Ammon's horn (tissue), 1 donor: Measurements from ENCODE around the gene ASMT.
"Not testable (repeated sequence)": the region's sequence is repeated elsewhere in the genome, so short reads cannot be mapped to it uniquely, and the experiment has no call there.

Experiments
- DNase-seq: peaks from one replicate; pipeline ENCODE4 v3.0.0-alpha.2; 2016; ENCODE audit warnings: low spot score

Gene ASMT, protein sequence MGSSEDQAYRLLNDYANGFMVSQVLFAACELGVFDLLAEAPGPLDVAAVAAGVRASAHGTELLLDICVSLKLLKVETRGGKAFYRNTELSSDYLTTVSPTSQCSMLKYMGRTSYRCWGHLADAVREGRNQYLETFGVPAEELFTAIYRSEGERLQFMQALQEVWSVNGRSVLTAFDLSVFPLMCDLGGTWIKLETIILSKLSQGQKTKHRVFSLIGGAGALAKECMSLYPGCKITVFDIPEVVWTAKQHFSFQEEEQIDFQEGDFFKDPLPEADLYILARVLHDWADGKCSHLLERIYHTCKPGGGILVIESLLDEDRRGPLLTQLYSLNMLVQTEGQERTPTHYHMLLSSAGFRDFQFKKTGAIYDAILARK

DNA sequence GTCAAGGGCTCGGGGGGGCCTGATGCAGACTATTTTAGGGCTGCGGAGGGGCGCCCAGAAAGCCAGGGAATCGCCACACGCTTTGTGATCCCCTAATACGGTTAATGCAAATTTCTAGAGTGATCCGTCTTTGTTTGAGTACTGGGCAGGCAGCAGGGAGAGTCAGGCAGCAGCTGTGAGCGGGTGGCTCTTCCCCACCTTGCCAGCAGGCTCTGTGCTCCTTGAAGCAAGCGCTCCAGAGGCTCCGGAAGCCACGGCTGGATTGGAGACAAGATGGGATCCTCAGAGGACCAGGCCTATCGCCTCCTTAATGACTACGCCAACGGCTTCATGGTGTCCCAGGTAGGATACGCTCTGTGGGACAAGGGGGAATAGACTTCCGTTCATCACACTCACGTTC, at the start of gene ASMT:
Gene ASMT, plus strand, starts transcription at position 133 of the 400 bp plus-strand sequence. Its CDS starts 141 bp downstream, at position 274.
- DNase-seq, result no peak

DNA sequence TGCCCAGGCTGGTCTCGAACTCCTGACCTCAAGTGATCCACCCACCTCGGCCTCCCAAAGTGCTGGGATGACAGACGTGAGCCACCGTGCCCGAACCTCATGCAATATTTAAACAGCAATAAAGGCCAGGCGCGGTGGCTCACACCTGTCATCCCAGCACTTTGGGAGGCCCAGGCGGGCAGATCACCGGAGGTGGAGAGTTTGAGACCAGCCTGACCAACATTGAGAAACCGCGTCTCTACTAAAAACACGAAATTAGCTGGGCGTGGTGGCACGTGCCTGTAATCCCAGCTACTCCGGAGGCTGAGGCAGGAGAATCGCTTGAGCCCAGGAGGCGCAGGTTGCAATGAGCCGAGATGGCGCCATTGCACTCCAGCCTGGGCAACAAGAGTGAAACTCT, 40.7 kb upstream of the ASMT start:
- not testable (repeated sequence) for DNase-seq

DNA sequence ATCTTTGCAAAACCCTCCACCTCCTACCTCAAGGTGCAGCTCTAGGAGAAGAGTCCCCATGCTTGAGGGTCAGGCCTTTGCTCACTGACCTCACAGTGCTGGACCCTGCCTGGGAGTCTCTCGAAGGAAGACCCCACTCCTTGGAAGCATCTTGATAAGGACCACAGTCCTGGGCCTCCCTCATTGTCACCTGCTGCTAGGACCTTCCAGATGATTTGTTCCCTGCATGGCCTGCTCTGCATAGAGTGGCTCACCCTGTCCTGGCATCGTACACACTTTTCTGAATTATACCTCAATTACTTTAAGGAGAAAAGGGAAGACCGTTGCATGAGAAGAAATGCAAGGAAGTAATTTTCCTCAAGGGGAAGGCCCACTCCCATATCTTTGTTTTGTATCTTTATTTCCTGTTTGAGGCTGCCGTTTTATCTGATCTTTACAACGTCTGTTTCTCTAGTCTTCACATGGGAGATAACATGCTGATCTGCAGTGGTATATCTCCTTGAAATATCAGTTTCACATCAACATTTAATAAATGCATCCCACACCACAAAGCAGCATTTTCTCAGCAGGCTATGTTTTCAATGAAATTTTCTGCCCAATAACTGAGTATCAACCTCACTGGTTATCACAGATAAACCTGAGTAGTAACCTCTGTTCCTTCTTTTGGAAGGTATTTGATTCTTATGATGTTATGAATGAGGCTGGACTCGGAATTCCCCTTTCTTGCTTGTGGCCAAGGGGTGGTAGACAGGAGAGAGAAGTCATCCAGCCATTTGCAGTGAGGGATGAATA, 38.5 kb upstream of the ASMT start:
- DNase-seq, result no peak

DNA sequence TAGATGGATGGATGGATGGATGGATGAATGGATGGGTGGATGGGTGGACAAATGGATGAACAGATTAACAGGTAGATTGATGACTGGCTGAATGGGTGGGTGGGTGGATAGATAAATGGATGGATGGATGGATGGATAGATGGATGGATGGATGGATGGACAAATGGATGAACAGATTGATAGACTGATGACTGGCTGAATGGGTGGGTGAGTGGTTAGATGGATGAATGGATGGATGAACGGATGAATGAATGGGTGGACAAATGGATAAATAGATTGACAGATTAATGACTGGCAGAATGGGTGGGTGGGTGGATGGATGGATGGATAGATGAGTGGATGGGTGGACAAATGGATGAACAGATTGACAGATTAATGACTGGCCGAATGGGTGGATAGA, 37.0 kb upstream of the ASMT start:
- DNase-seq, result no peak

DNA sequence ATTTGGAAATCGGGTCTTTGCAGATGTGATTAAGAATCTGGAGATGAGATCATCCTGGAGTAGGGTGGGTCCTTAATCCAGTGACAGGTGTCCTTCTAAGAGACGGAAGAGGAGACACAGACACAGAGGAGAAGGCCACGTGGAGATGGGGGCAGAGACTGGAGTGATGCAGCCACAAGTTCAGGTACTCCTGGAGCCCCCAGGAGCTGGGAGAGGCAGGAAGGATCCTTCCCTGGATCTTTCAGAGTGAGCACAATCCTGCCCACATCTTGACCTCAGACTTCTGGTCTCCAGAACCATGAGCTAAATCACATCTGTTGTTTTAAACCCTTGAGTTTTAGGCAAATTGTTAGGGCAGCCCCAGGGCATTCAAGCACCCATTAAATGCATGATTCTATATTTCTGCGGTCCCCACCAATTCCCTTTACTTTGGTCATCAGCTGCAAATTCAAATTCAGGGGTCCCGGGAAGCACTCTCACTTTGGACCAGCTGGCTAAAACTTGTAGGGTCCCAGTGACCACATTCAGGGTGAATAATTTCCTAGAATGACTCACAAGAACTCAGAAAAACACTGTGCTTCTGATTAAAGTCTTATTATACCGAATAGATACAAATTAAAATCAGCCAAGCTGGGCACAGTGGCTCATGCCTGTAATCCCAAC, 36.2 kb upstream of the ASMT start:
- no peak for DNase-seq

DNA sequence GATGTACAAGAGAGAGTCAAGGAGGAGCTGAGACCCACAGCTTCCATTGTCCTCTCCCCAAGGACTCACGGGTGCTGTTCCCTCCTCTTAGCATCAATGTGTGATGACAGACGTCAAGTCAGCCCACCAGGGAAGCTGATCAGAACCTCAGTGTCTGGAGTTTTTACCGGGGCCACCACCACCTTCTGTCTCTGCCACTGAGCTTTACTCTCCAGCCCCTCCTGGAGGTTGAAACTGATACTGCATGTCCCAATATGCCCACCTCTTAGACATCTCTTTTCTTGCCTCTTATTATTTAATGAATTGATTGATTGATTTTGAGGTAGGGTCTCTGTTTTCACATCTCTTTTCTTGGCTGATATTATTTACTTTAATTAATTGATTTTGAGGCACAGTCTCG, 33.7 kb upstream of the ASMT start:
- DNase-seq, result no peak

DNA sequence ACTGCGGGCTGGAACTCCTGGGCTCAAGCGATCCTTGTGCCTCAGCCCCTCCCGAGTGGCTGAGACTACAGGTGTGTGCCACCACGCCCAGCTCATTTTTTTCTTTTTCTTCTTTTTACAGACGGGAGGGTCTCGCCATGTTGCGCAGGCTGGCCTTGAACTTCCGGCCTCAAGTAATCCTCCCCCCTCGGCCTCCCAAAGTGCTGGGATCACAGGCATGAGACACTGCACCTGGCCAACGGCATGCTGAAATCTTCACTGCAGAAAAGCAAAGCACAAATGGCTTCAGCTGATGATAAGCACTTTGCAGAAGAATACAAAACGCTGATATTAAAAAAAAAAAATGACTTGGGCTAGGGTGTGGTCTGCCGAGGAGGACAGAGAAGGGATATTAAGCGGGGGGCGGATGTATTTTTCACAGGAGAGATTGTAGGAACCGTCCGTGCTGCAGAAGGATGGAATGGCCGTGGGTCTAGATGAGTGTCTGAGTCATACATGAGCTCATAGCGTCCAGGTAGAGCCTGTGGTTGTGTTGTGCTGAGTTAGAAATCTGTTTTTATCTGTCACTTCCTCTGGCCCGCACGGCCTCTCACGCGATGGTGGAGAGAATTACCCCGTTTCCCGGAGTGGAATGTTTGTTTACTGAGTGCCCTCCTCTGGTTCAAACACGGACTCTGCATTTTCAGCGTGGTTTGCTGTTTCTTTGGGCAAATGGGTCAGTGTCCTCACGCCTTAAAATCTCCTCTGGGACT, 32.0 kb upstream of the ASMT start:
- DNase-seq, result no peak

DNA sequence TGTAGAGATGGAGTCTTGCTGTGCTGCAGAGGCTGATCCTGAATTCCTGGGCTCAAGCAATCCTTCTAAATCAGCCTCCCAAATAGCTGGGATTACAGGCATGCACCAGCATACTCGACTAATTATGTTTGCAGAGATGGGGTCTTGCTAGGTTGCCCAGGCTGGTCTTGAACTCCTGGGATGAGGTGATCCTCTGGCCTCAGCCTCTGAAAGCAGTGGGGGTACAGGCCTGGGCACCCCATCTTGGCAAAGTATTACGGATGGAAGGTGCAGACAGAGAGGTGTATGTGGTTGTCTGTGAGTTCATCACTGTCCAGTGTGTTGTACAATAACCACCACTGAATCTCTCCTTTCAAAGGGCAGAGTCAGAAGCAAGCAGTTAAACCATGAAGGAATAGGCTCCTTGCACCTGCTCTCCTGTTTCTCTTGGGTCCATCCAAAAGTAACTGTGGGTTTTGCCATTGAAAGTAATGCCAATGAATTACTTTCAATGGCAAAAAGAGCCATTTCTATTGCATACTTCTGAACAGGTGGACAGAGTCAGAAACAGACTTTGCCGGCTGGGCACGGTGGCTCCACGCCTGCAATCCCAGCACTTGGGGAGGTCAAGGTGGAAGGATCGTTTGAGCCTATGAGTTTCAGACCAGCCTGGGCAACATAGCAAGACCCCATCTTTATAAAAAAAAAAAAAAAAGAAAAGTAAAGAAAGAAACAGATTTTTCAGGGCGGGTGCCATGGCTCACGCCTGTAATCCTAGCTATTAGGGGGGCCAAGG, 30.4 kb upstream of the ASMT start:
- no peak for DNase-seq

DNA sequence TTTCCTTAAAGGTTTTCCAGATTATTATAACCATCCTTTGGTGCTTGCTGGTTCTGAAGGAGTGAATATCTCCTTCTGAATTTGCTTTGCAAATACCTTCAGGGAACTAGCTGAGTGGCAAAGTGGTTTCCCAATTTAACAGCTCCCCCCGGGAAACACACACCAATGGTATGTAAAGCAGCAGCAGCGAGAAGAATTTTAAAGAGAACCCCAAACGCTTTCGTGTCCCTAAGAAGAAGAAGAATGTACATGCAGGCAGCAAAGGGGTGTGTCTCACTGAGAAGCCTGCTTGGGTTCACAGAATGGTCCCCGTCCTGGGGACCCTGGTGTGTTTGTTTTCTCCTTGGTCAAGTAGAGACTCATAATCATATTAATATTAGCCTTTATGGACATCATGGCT, 27.7 kb upstream of the ASMT start:
- DNase-seq, result no peak

DNA sequence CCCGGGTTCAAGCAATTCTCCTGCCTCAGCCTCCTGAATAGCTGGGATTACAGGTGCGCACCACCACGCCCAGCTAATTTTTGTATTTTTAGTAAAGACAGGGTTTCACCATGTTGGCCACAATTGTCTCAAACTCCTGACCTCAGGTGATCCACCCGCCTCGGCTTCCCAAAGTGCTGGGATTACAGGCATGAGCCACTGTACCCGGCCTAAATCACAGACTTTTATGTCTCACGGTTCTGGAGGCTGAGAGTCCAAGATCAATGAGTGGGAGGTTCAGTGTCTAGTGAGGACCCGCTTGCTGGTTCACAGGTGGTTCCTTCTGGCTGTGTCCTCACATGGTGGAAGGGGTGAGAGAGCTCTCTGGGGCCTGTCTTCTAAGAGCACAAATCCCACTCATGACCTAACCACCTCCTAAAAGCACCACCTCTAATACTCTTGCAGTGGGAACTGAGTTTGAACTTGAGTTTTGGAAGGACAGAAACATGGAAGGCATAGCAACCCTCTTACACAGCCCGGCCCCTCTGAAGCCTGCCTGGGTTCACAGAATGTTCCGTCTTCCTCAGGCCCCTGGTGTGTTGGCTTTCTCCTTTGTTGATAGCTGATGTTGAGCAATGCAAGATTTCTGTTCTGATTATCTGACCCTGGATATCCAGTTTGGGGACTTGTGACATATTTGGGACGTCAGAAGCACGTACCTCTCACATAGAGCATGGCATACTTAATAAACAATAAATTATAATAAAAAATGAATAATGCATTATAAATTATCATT, 25.3 kb upstream of the ASMT start:
- DNase-seq, result no peak

DNA sequence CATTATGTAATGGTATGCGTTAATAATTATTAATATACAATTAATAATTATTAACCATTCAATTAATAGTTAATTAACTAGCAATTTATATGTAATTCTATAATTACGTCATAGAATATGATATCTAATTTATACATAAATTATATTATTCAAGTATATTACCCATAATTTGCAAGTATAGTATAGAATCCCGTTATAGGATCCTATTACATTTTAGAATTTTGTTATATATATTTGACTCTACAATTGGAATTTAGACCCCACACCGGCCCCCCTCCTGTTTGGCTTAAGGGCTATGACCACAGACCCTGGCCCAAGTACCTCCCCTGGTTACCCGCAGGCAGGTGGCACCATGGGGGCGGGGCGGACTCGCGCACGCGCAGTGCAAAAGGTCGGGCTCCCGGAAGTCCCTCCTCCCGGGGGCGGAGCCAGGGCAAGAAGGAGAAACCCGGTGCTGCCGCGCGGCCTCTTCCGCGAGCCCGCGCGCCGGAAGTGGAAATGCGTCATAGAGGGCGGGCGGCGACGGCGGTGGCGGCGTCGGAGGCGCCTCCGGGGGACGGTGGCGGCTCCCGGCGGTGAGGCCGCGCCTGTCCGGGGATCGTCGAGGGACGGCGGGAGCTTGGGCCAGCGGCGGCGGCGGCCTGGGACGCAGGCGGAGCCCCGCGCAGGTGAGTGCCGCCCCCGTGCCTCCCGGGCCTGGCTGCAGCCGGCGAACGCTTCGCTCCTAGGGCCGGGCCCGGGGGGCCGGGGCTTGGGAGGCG, 23.6 kb upstream of the ASMT start, which contains the start of gene AKAP17A:
Gene AKAP17A, plus strand, starts transcription at position 503 of the 761 bp plus-strand sequence. CDS start 1,859 bp downstream, outside the sequence.
- peak; percentile 95 for DNase-seq

DNA sequence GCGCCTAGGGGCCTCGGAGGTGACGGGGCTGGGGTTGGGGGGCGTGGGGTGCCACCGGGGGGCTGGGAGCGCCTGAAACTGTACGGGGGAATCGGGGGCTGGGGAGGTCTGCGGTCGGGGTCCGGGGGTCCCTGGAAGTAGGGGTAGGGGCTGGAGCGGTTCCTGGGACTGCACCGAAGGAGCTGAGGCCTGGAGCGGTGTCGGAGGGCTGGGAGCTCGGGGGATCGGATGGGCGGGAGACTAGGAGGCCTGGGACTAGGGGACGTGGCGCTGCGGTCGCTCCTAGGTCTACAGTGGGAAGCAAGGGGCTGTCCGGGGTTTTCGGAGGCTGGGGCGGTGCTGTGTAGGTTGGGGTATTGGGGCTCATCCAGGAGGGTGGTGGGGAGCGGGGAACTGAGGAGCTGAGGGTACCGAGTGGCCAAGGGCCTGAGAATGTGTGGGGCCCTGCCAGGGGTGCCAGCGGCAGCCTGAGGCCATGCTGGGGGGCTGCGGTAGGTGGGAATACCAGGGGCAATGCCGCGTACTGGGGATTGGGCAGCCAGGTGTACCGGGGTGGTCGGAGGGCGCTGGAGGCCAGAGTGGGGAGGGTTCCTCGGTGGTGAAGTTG, 22.9 kb upstream of the ASMT start:
- DNase-seq, result no peak

DNA sequence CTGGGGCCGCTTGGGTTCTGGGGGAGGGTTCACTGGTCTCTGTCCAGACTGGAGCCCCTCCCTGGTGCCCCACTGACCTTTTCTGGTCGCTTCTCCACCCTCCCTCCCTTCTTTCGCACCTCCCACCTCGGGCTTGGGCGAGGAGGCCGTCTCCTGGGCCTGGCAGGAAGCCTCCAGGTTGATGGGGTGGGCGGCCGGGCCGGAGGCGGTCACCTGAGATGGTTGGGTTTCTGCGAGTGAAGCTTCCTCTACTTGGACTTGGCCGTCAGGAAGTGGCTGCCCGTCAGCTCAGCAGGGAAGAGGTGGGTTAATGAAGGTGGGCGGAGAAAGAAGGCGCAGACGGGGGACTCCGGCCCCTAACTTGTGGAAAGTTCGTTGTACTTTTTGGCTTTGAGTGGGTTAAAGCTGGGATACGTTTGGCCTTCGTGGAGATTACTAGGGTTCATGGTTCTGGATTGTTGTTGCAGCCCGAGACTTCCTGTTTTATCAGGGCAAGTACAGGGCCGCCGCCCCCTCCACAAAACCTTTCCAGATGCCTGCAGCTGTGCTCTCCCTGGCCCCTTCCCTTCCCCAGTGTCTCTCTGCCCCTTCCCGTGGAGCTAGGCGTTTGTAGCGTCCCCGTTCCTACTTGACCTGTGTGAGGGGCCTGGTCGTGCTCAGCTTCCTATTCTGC, 22.3 kb upstream of the ASMT start:
- no peak for DNase-seq

DNA sequence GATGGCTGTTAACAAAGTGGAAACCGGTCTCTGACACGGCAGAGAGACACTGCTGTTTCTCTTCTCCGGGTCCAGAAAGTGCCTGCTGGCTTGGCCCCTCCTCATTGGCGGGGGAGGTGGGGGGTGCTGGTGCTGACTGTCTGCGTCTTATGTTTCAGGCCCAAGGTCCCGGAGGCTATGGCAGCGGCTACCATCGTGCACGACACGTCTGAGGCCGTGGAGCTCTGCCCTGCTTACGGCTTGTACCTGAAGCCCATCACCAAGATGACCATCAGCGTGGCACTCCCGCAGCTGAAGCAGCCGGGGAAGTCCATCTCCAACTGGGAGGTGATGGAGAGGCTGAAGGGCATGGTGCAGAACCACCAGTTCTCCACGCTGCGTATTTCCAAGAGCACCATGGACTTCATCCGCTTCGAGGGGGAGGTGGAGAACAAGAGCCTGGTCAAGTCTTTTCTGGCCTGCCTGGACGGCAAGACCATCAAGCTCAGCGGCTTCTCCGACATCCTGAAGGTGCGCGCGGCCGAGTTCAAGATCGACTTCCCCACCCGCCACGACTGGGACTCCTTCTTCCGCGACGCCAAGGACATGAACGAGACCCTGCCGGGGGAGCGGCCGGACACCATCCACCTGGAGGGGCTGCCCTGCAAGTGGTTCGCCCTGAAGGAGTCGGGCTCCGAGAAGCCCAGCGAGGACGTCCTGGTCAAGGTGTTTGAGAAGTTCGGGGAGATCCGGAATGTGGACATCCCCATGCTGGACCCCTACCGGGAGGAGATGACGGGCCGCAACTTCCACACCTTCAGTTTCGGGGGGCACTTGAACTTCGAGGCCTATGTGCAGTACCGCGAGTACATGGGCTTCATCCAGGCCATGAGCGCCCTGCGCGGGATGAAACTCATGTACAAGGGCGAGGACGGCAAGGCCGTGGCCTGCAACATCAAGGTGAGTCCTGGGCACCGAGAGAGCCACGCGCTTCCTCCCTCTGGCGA, 21.3 kb upstream of the ASMT start:
- no peak for DNase-seq

DNA sequence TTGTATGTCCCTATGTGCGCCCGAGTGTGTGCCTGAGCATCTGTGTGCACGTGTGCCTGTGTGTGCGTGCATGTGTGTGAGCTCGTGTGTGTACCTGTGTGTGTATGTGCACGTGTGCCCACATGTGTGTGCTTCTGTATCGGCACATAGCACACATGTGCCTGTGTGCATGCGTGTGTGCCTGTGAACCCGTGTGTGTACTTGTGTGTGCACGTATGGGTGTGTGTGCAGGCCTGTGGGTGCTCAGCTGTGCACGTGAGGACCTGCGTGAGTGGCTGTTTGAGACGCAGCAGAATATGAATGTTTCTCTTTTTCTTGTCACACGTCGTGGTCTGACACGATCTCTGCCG, 19.2 kb upstream of the ASMT start:
- DNase-seq, result no peak

DNA sequence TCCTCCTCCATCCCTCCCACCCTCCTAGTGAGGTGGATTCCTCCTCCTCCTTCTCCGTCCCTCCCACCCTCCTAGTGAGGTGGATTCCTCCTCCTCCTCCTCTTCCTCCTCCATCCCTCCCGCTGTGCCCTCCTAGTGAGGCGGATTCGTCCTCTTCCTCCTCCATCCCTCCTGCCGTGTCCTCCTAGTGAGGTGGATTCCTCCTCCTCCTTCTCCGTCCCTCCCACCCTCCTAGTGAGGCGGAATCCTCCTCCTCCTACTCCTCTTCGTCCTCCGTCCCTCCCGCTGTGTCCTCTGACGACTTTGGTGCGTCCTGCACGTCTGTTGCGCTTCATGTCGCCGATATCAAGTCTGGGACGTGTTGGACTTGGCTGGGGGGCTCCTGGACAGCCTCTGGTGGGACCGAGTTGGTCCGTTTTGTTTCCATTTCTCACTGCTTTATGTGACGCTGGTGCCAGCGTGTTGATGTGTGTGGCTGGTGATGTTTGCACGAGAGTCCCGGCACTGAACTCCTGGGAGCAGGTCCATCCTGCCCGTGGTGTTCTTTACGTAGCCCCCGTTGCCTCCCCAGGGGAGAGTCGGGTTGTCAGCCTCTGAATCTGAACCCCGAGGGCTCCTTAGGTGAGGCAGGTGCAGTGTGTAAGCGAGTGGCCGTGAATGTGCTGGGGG, 18.0 kb upstream of the ASMT start:
- DNase-seq, result no peak
